ENCODE results near the gene LAT.

Gene LAT

DNA sequence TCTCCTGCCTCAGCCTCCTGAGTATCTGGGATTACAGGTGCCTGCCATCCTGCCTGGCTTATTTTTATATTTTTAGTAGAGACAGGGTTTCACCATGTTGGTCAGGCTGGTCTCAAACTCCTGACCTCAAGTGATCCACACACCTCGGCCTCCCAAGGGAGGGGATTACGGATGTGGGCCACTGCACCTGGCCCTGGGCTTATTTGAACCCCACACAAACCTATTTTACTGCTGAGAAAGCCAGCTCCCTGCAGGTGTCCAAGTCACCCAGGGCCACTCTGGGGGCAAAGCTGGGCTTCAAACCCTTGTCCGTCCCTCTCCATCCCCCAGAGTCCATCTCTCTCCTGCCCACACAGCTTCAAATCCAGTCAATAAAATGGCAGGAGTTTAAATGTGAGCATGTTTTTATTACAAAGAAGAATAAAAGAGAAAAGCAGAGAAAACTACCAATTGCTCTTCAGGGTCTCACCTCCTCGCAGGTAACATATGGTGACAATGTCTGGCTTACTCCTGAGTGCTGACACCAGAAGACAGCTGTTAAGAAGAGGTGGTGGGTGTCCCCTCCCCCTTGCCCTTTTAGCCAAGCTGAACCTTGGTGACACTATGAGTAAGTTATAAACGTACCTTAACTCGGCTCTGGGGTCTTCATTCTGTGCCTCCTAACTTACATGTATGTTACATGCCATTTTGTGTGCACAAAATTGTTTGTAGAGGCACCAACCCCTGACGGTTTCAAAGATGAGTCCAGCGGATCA is 45.4 kb downstream of the LAT start:
- no peak for DNase-seq (ENCODE audit: low read depth)
- TF ChIP-seq, protein P1, sequence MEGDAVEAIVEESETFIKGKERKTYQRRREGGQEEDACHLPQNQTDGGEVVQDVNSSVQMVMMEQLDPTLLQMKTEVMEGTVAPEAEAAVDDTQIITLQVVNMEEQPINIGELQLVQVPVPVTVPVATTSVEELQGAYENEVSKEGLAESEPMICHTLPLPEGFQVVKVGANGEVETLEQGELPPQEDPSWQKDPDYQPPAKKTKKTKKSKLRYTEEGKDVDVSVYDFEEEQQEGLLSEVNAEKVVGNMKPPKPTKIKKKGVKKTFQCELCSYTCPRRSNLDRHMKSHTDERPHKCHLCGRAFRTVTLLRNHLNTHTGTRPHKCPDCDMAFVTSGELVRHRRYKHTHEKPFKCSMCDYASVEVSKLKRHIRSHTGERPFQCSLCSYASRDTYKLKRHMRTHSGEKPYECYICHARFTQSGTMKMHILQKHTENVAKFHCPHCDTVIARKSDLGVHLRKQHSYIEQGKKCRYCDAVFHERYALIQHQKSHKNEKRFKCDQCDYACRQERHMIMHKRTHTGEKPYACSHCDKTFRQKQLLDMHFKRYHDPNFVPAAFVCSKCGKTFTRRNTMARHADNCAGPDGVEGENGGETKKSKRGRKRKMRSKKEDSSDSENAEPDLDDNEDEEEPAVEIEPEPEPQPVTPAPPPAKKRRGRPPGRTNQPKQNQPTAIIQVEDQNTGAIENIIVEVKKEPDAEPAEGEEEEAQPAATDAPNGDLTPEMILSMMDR (conservative IDR thresholded peaks at IDR 0.05; ENCODE audit: low read length): no peak
- no peak overlapping the region for H3K4me3 ChIP-seq (ENCODE audit: low read length)
